MM.1S (cell line): ENCODE results near the gene RNF43.

Experiments
- EZH2 ChIP-seq: fragments of 300-600 bp; sonication (generic); optimal IDR thresholded peaks from 2 replicates; pipeline ENCODE3; 2017; ENCODE audit warnings: low read depth, mild to moderate bottlenecking, antibody characterized with exemption, low read length, mixed read lengths
- TF ChIP-seq, protein P1 (sequence below): fragments of 300-600 bp; sonication (generic); IDR thresholded peaks from 2 replicates; pipeline ENCODE4 v1.5.1; 2016; ENCODE audit warnings: antibody characterized with exemption, low read length, mixed read lengths

GRCh38 chr17:58420827-58421226, 3.5 kb upstream of the RNF43 start:
- TF ChIP-seq, protein P1, sequence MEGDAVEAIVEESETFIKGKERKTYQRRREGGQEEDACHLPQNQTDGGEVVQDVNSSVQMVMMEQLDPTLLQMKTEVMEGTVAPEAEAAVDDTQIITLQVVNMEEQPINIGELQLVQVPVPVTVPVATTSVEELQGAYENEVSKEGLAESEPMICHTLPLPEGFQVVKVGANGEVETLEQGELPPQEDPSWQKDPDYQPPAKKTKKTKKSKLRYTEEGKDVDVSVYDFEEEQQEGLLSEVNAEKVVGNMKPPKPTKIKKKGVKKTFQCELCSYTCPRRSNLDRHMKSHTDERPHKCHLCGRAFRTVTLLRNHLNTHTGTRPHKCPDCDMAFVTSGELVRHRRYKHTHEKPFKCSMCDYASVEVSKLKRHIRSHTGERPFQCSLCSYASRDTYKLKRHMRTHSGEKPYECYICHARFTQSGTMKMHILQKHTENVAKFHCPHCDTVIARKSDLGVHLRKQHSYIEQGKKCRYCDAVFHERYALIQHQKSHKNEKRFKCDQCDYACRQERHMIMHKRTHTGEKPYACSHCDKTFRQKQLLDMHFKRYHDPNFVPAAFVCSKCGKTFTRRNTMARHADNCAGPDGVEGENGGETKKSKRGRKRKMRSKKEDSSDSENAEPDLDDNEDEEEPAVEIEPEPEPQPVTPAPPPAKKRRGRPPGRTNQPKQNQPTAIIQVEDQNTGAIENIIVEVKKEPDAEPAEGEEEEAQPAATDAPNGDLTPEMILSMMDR = no peak
- no peak for TF ChIP-seq EZH2
